ENCODE measurements around the gene CGB2.
"Not testable (repeated sequence)": the region's sequence is repeated elsewhere in the genome, so short reads cannot be mapped to it uniquely, and the experiment has no call there.

GRCh38 chr19:49038111-49038510 lies 6.4 kb downstream of the CGB2 start:
- not testable (repeated sequence) for TF ChIP-seq CTCF, POLR2A (IDR thresholded peaks at IDR 0.05)
